Loucy (cell line): Measurements from ENCODE around the gene PDE6C.

Experiments
- CTCF ChIP-seq: fragments of 200-600 bp; sonication (generic); conservative IDR thresholded peaks from 2 replicates; pipeline ENCODE4 v1.5.1; 2014; ENCODE audit warnings: mild to moderate bottlenecking, antibody characterized with exemption, low read length
- EZH2phosphoT487 ChIP-seq: fragments of 200-600 bp; IDR thresholded peaks from 2 replicates; pipeline ENCODE4 v1.6.1; 2018; ENCODE audit warnings: antibody characterized with exemption, mild to moderate bottlenecking, moderate library complexity, borderline replicate concordance

DNA sequence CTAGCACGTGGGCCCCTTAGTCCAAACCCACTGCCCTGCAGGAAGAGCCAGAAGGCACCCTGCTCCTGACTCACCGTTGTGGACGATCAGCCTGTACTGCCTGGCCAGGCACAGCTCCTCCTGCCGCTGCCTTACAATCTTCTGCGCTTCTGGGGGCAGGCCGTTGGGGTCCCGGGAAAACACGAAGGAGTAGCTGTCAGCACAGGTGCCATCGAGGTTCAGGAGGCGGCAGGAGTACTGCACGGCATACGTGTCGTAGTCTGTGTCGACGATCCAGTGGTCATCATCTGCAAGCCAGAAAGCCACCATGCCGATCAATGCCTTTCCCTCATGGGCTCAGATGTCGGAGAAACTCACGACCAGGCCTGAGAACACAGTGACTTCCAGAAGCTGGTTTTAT, 18.6 kb upstream of the PDE6C start:
- TF ChIP-seq CTCF (no peak), EZH2phosphoT487 (no peak)
